ENCODE data around the gene SARDH.
"Not testable (repeated sequence)": the region's sequence is repeated elsewhere in the genome, so short reads cannot be mapped to it uniquely, and the experiment has no call there.

SARDH gene

GRCh38 chr9:133759946-133760345, 21.8 kb upstream of the SARDH start:
- no peak for DNase-seq (ENCODE audit: low read depth in 2 of 2)

GRCh38 chr9:133759146-133759900, 21.2 kb upstream of the SARDH start:
- no peak for DNase-seq (ENCODE audit: low read depth in 2 of 2)

- no peak for DNase-seq (ENCODE audit: low read depth in 2 of 2)
Measured at GRCh38 chr9:133758228-133758627, 20.1 kb upstream of the SARDH start.

GRCh38 chr9:133754688-133755227, 16.6 kb upstream of the SARDH start:
- DNase-seq (ENCODE audit: low read depth in 2 of 2), result no peak

- no peak for DNase-seq (ENCODE audit: low read depth in 2 of 2)
Measured at GRCh38 chr9:133754187-133754586, 16.0 kb upstream of the SARDH start.

- DNase-seq (ENCODE audit: low read depth in 2 of 2), result no peak
Measured at GRCh38 chr9:133752739-133753446, 14.7 kb upstream of the SARDH start.

- no peak for DNase-seq (ENCODE audit: low read depth in 2 of 2)
Measured at GRCh38 chr9:133750982-133751649, 13.0 kb upstream of the SARDH start.

- DNase-seq (ENCODE audit: low read depth in 2 of 2), result no peak
Measured at GRCh38 chr9:133747309-133747708, 9.2 kb upstream of the SARDH start.

GRCh38 chr9:133744528-133744927, 6.4 kb upstream of the SARDH start:
- DNase-seq (ENCODE audit: low read depth in 2 of 2), result not testable (repeated sequence)

GRCh38 chr9:133742849-133743444, 4.8 kb upstream of the SARDH start:
- DNase-seq (ENCODE audit: low read depth in 2 of 2), result peak; percentile 54 to 61

- DNase-seq (ENCODE audit: low read depth in 2 of 2), result no peak
Measured at GRCh38 chr9:133742251-133742650, 4.1 kb upstream of the SARDH start.

- DNase-seq (ENCODE audit: low read depth in 2 of 2), result no peak
Measured at GRCh38 chr9:133741716-133742115, 3.6 kb upstream of the SARDH start.

- no peak for DNase-seq (ENCODE audit: low read depth in 2 of 2)
Measured at GRCh38 chr9:133740911-133741310, 2.8 kb upstream of the SARDH start.

GRCh38 chr9:133739408-133740280, 1.5 kb upstream of the SARDH start:
- no peak for DNase-seq (ENCODE audit: low read depth in 2 of 2)

GRCh38 chr9:133738640-133739225, 581 bp upstream of the SARDH start:
- DNase-seq (ENCODE audit: low read depth in 2 of 2), result no peak

- no peak for DNase-seq (ENCODE audit: low read depth in 2 of 2)
Measured at GRCh38 chr9:133737071-133737773, 930 bp downstream of the SARDH start.

- DNase-seq (ENCODE audit: low read depth in 2 of 2), result no peak
Measured at GRCh38 chr9:133735931-133736330, 2.2 kb downstream of the SARDH start.

- no peak for DNase-seq (ENCODE audit: low read depth in 2 of 2)
Measured at GRCh38 chr9:133735415-133735775, 2.8 kb downstream of the SARDH start.

GRCh38 chr9:133734590-133735414, 3.4 kb downstream of the SARDH start:
- DNase-seq (ENCODE audit: low read depth in 2 of 2), result no peak
